DOHH2 (cell line): ENCODE results near the gene MSRB3.

Source experiments
- EZH2phosphoT487 ChIP-seq: fragments of 200-600 bp; sonication (generic); IDR thresholded peaks from 2 replicates; pipeline ENCODE4 v1.6.1; 2017; ENCODE audit warnings: borderline replicate concordance, mild to moderate bottlenecking, antibody characterized with exemption, low read length, moderate library complexity, mixed read lengths
- TF ChIP-seq, protein P1 (sequence below): fragments of 200-600 bp; sonication (generic); IDR thresholded peaks from one replicate; pipeline ENCODE4 v1.5.1; 2014; ENCODE audit warnings: antibody characterized with exemption, mild to moderate bottlenecking, low read depth, low read length; ENCODE audit not compliant: poor library complexity, severe bottlenecking

DNA sequence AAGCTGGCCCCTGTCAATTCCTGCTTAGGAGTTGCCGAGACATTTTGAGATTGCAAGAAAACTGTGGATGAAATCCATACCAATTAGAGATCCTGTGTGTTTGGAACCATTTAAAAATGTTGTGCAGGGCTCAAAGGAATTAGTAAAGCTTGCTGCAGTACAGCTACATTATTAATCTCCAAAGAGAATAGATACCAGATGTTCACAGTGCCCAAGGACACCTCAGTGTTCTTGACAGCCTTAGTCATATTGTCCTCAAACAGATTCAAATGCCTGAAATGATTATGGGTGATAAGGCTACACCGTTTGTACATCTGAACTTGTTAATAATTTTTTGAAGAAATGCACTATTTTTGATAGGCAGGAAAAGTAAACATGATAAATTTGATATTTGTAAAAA is 164.6 kb downstream of the MSRB3 start:
- TF ChIP-seq, protein P1, sequence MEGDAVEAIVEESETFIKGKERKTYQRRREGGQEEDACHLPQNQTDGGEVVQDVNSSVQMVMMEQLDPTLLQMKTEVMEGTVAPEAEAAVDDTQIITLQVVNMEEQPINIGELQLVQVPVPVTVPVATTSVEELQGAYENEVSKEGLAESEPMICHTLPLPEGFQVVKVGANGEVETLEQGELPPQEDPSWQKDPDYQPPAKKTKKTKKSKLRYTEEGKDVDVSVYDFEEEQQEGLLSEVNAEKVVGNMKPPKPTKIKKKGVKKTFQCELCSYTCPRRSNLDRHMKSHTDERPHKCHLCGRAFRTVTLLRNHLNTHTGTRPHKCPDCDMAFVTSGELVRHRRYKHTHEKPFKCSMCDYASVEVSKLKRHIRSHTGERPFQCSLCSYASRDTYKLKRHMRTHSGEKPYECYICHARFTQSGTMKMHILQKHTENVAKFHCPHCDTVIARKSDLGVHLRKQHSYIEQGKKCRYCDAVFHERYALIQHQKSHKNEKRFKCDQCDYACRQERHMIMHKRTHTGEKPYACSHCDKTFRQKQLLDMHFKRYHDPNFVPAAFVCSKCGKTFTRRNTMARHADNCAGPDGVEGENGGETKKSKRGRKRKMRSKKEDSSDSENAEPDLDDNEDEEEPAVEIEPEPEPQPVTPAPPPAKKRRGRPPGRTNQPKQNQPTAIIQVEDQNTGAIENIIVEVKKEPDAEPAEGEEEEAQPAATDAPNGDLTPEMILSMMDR, result no peak
- TF ChIP-seq EZH2phosphoT487, result no peak
